ENCODE data around the gene ACBD6.

Gene ACBD6

DNA sequence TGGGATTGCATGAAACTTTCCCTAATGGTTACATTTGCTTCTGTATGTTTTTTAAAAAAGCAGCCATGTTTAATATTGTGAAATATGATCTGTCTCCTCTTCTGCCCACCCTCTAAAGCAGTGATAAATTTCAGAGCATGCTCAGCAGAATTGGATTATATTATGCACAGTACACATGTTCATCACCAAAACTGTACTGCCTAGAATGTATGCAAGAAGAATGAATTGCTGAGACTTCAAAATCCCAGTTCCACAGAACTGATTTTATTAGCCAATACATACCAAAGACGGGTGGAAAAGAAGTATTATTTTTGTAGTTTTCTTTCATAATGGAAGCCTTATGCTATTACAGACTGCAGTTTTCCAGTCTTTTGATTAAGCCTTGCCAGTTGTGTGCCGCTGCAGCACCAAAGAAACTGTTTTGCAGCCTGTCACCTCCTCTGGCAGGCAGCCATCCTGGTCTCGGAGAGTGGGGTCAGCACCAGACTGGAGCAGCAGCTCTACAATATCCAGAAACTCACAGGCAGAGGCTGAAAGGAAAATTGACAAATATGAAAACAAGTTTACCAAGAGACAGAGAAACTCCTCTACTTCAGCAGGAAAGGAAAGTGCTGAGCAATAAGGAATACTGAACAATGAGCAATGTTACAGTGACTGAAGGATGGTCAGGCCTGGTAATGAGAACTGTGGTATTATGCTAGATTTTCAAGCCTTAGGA, 214.2 kb downstream of the ACBD6 start:
- no peak for DNase-seq

- DNase-seq, result no peak
Measured at GRCh38 chr1:180286417-180286816, 216.0 kb downstream of the ACBD6 start.

- DNase-seq, result no peak
Measured at GRCh38 chr1:180283098-180283497, 219.3 kb downstream of the ACBD6 start.

- DNase-seq, result no peak
Measured at GRCh38 chr1:180282401-180283044, 219.9 kb downstream of the ACBD6 start.

DNA sequence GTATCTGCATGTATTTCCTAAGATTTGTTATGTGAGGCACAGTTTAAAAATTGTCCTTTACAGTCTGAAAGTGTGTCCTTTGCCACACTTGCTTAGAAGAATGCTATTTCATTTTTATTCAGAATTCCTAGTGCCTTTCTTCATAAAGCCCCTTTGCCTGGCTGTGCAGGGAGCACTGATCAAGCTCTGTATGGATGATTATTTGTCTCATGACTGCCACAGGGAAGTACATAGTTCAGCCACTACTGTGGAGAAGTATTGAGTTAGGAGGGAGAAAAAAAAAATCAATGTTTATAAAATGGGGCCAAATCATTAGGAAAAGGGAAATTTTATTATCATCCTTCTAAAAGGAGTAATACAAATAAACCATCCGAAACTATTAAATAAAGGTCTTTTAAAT, 220.9 kb downstream of the ACBD6 start:
- DNase-seq, result no peak

DNA sequence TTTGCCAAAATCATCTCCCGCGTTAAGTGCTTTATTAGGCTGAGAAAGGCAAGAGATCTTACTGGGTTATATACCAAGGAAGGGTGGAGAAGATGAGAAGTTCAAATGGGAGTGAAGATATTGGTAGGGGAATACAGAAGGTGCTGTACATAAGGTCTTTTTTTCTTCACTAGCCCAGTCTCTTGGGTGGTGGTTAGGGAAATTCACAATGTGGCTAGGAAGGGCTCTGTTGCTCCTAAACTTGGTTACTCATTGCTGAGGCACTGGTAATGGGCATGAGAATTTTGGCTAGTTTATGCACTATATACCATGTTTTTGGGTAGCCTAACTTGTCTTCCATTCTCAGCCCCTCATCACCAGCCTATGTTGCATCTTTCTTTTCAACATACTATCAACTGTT, 221.8 kb downstream of the ACBD6 start:
- no peak for DNase-seq

DNA sequence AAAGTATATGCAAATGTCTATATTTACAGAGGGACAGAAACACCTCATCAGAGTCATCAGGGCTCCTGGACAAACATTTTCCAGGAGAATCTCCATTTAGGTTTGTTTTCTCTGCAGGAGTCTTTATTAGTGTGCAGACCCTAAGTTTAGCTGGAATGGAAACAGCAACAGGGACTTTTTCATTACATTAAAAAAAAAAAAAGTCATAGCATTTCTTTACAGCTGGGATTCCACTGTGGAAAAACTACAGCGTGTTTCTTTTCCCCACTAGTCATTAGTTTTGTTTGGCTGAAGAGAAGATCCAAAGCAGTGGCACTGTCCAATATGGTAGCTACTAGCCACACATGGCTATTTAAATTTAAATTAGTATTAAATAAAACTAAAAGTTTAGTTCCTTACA, 222.7 kb downstream of the ACBD6 start:
- no peak for DNase-seq

- no peak for DNase-seq
Measured at GRCh38 chr1:180278596-180279395, 223.6 kb downstream of the ACBD6 start.

DNA sequence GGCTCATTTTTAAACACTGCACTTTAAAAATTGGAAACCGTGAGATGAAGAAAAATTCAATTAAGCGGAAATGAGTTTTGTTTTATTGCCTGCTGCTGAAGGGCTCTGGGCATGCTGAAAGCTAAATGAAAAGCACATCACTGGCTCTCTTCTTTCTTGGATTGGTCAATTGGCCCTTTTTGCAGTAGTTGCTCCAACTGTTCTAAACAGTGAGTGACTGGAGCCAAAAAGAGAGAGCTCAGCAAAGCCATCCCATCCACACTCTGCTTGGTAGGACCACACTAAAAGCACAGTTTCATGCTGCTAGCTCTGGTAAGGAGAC, 224.2 kb downstream of the ACBD6 start:
- no peak for DNase-seq

- no peak for DNase-seq
Measured at GRCh38 chr1:180277476-180278193, 224.7 kb downstream of the ACBD6 start.

GRCh38 chr1:180275726-180276125, 226.7 kb downstream of the ACBD6 start:
- DNase-seq, result no peak

DNA sequence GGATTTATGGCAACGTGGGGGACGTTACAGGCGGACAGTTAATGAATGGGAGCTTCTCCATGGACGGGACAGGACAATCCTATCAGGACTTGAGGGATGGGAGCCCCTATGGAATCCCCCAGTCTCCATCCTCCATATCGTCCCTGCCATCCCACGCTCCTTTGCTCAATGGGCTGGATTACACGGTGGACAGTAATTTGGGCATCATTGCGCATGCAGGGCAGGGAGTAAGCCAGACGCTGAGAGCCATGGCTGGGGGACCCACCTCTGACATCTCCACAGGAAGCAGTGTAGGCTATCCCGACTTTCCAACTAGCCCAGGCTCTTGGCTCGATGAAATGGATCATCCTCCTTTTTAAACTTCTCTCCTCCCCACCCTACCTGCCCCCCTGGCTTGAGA, 228.2 kb downstream of the ACBD6 start:
- DNase-seq, result no peak

DNA sequence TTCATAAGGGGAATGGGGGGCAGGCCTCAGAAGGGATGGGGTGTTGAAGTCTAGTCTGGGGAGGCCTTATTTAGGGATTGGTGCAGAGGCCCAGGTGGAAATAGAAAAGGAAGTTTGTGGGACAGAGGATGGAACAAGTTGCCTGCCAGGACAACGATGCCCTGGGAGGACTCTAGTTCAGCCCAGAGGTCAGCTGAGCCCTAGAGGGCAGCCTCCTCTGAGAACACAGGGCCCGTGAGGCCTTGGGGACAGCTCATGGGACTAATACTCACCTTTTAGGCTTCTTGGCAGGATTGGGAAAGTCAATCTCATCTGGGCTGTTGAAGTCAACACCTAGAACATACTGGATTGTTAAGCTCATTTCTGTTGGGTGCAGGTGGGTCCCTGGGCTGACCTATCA, 229.3 kb downstream of the ACBD6 start:
- no peak for DNase-seq

GRCh38 chr1:180272395-180272794, 230.0 kb downstream of the ACBD6 start:
- no peak for DNase-seq

DNA sequence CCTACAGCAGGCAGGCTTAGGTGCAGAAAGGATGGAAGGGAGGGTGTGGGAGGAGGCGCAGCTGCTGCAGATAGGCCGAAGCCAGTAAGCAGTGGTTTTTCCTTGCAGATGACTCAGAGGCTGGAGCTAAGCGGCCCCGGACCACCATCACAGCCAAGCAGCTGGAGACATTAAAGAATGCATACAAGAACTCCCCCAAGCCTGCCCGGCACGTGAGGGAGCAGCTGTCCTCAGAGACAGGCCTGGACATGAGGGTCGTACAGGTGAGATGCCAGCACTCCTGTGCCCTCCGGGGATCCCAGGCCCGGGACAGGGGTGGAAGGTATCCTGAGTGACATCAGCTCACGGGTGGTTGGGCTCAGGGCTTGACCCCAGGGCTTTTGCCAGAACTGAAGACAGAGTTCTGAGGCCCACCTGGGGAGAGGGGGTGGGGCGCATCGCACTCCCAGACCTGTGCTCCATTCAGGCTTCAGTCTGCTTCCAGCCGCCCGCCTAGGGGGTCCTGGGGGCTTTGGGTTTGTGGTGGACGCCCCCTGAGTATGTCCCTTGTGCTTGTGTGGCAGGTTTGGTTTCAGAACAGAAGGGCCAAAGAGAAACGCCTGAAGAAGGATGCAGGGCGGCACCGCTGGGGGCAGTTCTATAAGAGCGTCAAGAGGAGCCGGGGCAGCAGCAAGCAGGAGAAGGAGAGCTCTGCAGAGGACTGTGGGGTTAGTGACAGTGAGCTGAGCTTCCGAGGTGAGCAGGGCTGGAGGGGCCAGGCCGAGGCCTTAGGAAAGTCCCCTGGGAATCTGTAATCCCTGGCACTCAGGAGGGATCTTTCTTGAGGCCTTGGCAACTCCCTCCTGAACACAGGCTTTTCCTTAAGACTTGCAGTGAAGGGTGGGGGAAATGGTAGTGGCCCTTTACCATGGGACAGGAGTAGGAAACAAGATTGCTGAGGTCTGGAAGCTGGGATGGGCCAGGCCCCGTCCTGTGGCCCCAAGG, 230.8 kb downstream of the ACBD6 start:
- no peak for DNase-seq

DNA sequence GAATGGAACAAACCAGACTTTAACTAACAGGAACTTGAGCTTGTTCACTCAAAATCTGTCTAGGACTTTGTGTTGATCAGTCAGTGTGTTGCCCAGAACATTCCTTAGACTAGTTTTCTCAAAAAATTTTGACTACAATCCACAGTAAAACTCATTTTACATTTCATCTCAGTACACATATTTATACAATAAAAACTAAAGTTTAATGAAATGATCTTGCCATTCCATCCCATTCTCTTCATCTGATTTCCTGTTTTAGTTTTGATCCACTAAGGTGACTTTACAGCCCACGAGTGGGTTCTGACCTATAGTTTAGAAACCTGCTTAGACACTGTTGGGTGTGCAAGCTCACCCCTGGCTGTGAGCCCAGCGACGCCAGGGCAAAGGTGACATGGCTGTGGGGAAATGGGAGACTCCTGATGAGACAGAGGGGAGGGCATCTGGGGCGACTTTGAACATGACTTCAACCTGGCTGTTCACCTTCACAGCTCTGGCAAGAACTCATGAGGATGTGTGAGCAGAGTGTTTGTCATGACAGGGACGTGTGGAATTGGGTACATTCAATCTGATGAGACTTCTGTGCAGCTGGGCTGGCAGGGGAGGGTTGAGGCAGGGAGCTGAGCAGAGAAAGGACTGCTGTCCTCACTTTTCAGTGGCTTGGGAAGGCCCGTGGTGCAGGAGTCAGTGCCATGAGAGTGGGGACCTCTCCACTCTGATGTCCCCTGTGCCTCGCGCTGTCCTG, 231.7 kb downstream of the ACBD6 start:
- no peak for DNase-seq

GRCh38 chr1:180269645-180270529, 232.5 kb downstream of the ACBD6 start:
- no peak for DNase-seq

GRCh38 chr1:180268556-180269075, 233.8 kb downstream of the ACBD6 start:
- DNase-seq, result no peak

DNA sequence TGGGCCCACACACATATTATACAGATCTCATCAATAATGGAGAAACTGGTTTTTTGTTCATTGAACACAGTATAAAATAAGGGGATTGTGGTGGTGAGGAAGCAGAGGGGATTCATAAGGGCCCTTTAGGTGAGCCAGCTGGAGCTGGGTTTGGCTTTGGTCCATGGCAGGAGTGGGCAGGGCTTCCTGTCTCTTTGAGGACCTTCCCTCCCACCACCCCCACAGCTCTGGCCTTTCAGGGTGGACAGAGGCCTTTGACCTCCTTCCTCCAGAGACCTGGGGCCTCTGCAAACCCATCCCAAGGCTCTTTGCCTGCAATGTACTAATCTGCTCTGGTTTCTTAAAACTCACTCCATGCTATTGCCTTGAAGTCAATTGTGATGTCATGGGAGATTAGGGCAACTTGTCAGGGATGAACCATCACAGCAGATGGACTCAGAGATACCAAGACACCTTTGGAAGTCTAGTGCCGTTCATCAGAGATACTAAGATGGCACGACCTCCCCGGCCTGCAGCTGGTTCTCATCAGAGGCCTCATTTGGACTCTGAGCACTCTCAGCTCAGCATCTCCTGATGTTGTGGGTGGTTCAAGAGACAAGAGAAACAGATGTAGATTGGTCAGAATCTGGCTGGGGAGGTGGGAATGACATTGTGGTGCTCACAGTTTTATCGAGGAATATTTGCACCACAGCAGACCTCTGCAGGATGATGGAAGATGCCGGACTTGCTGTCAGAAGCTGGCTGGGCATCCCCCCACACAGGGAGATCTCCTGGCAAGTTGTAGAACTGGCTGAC, 234.4 kb downstream of the ACBD6 start:
- no peak for DNase-seq
